ENCODE measurements around the gene AHCYL1.

AHCYL1 gene

DNA sequence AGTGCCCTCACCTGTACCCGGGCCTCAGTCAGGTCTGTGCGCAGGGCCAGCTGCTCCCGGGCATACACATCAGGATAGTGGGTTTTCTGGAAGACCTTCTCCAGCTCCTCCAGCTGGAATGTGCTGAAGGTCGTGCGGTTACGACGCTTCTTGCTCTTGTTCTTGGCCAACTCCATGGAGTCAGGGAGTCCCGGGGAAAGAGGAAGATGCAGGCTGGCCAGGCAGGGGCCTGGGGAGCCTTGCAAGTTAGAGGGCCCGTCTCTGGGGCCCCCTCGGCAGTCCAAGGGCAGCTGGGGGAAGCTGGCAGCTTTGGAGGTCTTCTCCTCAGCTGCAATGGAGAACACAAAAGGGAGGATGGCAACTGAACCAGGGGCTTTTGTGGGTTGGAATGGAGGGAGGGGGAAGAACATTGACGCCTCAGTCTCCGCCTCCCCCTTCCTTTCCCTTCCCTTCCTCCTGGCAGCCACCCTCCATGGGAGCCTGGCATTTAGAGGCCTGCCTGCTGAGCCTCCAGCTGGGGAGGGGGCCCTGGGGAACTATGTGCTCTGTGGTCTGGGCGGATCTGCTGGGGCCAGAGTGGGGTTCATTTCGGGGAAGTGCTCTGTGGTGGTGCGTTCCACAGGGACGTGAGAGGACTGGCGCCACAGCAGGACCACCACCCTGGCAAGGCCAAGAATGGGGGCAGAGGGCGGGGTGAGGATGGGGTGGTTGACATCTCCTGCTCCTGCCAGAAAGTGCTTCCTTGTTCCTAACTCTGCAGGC, 80.2 kb downstream of the AHCYL1 start:
- DNase-seq: no peak

DNA sequence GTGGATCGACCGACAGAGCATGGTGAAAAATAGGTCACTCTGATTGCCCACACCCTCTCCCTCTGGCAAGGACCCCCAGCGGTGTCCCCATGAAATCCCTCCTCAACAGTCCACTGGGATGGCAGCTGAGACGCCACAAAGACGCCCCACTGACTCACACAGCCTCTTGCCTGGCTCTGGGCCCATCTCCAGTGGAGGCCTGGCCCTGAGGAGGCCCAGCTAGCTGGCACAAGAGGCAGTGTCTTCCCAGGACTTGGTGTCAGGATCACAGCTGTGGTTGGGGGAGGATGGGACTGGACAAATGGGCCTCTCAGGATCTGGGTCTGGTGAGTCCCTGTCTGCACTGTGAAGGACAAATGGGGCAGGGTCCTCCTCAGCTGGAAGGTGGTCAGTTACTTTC, 81.3 kb downstream of the AHCYL1 start:
- no peak for DNase-seq

DNA sequence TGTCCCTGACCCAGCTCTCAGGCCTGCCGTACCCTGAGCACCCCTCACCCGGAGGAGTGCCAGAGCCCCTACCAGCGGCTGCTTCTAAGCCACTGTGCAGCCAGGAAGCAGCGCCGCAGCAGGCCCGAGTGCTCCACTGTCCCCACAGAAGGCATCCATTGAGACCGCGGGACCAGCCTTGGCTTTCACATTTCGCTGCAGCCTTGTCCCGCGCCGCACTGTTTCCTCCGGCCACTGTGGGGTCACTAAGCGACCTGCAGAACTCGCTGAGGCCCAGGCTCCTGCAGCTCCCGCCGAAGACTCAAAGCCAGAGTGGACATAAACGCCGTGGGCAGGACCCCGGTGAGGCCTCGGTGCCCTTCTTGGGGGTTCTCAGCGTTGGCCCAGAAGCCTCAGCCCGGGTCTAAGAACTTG, 82.9 kb downstream of the AHCYL1 start:
- DNase-seq: no peak

DNA sequence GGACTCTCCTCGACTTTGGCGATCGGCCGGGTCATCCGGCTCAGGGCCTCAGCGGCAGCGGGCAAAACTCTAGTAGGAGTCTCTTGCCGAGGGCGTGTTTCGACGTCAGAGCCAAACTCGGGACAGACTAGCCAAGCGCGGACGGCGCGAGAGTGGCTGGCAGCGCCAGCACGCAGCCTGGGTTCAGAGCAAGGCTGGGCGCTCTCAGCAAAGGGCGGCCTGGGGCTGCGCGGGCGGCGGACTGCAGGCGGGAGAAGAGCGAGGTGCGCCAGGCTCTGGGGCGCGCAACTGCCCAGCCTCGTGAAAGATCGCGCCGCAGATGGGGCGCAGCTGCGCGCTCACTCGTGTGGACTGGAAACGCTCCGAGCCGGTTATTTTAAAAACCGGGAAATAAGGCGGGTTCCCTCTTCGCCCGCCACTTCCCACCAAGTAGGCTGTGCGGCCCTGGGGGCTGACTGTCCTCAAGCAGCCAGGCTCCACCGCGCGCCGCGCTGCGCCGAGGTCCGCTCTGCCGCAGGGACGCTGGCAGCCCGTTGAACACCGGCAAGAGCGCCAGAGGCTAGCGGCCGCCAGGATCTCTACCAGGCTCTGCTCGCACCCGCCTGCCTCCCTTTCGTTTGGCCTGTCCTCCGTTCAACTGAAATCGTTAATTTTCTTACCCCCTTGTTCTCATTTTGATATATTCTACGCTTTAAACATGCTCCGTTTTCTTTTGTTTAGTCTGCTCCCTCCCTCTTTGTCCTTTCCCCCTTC, 83.5 kb downstream of the AHCYL1 start:
- DNase-seq: no peak

DNA sequence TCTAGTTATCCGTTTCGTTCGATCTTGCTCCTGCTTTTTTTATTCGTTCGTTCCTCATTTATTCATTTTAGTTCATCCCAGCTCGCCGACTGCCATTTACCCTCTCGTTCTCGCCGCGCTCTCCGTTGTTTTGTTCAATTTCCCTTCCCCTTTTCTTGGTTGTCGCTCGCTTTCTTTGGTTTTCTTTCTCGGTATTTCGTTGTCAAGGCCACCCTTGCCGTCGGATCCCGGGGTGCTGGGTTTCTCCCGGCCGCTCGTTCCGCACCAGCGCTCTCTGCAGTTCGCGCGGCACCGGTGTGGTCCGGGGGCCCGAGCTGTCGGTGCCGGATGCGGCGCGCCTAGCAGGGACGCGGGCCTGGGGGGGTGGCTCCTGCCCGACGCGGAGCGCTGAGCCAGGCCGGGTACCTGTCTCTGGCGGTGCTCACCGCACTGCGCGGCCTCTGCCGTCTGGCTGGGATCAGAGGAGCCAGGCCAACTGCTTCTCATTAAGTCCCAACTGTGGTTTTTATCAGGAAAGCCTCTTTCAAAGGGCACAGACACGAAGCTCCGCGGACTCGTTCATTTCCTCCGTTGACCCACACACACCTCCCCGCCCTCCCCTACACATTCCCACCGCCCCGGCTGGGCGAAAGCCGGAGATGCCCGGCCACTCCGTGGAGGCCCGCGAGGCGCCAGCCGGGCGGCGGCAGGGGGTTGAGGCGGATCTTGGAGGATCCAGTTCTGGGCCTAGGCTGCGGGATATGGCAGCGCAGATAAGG, 84.3 kb downstream of the AHCYL1 start:
- no peak for DNase-seq

DNA sequence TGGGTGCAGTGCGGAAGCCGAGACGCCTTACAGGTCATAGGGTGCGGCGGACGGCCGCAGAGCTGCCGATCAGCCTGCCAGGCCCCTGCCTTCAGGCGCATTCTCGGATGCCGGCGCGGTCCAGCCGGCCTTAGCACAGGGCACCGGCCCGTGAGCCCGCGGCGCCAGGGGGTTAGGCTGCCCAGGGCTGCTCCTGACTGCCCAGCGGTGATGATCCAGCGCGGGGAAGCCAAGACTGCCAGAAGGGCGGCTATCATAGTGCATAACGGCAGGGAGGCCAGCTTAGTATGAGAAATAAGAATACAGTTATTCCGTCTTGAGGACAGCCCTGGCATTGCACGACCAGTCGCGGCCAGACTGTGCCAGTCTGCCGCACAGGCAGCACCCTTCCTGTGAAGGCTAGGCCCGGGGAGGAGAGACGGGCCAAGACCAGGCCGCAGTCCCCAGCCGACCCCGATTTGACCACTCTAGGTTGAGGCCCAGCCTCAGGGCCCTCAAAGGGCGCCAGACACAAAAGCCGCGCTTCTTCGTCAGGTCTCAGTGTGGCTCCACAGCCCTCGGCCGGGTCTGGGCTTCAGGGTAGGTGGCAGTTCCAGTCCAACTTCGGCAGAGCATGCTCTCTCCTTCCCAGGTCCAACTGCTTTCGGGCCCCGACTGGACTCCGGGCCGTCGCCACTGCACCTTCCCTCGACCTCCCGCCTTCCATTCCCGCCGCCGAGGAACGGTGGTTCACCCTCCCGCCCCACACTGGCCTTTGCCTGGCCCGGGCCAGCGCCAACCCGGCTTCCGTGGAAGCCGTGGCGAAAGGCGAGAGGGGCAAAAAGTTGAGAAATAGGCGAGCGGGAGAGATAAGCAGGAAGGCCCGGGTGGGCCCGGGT, 85.1 kb downstream of the AHCYL1 start:
- no peak for DNase-seq

DNA sequence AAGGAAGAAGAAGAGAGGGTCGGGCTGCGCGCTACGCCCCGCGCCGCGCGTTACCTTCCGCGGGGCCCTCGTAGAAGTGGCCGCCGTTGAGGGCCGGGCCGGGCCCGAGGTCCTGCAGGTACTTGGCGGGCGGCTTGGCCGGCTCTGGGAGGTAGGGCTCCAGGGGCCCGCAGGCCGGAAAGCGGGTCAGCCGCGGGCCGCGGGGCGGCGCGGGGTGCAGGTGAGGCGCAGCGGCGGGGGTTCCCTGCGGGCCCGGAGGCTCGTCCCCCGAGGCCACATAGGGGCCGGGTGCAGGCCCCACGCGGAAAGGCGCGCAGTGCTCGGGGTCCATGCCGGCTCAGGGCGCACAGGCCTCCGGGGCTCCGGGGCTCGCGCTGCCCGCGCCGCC, 85.7 kb downstream of the AHCYL1 start:
- DNase-seq: no peak

DNA sequence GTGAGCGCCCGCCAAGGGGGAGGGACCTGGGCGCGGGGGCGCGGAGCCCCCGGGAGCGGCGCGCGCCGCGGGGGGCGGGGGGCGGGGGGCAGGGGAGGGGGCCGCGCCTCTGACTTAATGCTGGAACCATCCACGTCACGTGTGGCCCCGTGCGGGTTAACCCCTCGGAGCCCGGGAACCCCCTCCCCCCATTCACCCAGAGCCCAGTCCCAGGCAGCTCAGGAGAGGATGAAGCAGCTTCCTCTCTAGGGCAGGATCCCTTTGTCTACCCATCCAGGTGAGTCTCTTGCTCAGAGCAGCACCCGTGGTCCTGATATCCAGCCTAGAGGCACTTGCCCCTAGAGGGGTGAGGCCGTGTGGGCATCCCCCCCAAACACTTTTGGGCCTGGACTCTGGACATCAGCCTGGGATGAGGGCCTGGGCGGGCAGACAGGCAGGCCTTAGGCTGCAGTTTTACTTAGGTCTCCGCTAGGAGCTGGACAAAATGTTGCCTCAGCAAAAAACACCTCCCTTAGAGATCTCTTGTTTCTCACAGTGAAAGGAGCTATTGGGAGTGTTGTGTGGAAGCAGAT, 86.2 kb downstream of the AHCYL1 start, which contains the start of gene ALX3:
Gene ALX3 (minus strand): TSS at position 2 of the 572 bp plus-strand sequence. CDS start 60 bp downstream, outside the sequence.
- no peak for DNase-seq

Data from fibroblast of skin of back (primary cell).